DOHH2 (cell line): ENCODE measurements around the gene MIPOL1.

ENCODE experiments used
- H3F3A ChIP-seq: fragments of 200-600 bp; sonication (generic), shearing (Covaris generic); 2 replicates; pipeline ENCODE4 v1.6.0; 2016; ENCODE audit warnings: antibody characterized with exemption, mild to moderate bottlenecking; ENCODE audit not compliant: control insufficient read depth, insufficient read depth
- H3K27ac ChIP-seq: fragments of 200-600 bp; sonication (generic); 2 replicates; pipeline ENCODE4 v1.5.1; 2014; ENCODE audit warnings: low read depth, mild to moderate bottlenecking, low read length, moderate library complexity
- H3K27me3 ChIP-seq: fragments of 200-600 bp; sonication (generic); 2 replicates; pipeline ENCODE4 v1.6.1; 2014; ENCODE audit warnings: mild to moderate bottlenecking, low read length, mixed read lengths; ENCODE audit not compliant: control insufficient read depth
- H3K36me3 ChIP-seq: fragments of 200-600 bp; sonication (generic); 2 replicates; pipeline ENCODE4 v1.6.1; 2014; ENCODE audit warnings: mild to moderate bottlenecking, low read length, moderate library complexity, mixed read lengths; ENCODE audit not compliant: control insufficient read depth
- H3K4me1 ChIP-seq: fragments of 200-600 bp; sonication (generic); 2 replicates; pipeline ENCODE4 v1.6.1; 2014; ENCODE audit warnings: mild to moderate bottlenecking, low read length, mixed read lengths; ENCODE audit not compliant: control insufficient read depth
- H3K4me2 ChIP-seq: fragments of 200-600 bp; sonication (generic); 2 replicates; pipeline ENCODE4 v1.6.0; 2014; ENCODE audit warnings: mild to moderate bottlenecking, low read length, moderate library complexity
- H3K4me3 ChIP-seq: fragments of 200-600 bp; sonication (generic); 2 replicates; pipeline ENCODE4 v1.5.1; 2014; ENCODE audit warnings: mild to moderate bottlenecking, low read length, mixed read lengths
- H3K79me2 ChIP-seq: fragments of 200-600 bp; sonication (generic); 2 replicates; pipeline ENCODE4 v1.6.1; 2014; ENCODE audit warnings: mild to moderate bottlenecking, low read length, mixed read lengths; ENCODE audit not compliant: control insufficient read depth
- H3K9me2 ChIP-seq: fragments of 200-600 bp; sonication (generic); replicated peaks from 2 replicates; pipeline ENCODE4 v1.6.1; 2014; ENCODE audit warnings: mild to moderate bottlenecking, low read length, mixed read lengths; ENCODE audit not compliant: control insufficient read depth
- H3K9me3 ChIP-seq: fragments of 200-600 bp; sonication (generic); 2 replicates; pipeline ENCODE4 v1.6.1; 2014; ENCODE audit warnings: antibody characterized with exemption, low read length, mixed read lengths; ENCODE audit not compliant: control insufficient read depth, insufficient read depth
- H4K20me1 ChIP-seq: fragments of 200-600 bp; sonication (generic); 2 replicates; pipeline ENCODE4 v1.6.0; 2014; ENCODE audit warnings: low read depth, mild to moderate bottlenecking, antibody characterized with exemption, low read length, moderate library complexity; ENCODE audit not compliant: control insufficient read depth, insufficient read depth
- EZH2phosphoT487 ChIP-seq: fragments of 200-600 bp; sonication (generic); IDR thresholded peaks from 2 replicates; pipeline ENCODE4 v1.6.1; 2017; ENCODE audit warnings: borderline replicate concordance, mild to moderate bottlenecking, antibody characterized with exemption, low read length, moderate library complexity, mixed read lengths
- TF ChIP-seq, protein P1 (sequence below): fragments of 200-600 bp; sonication (generic); IDR thresholded peaks from one replicate; pipeline ENCODE4 v1.5.1; 2014; ENCODE audit warnings: antibody characterized with exemption, mild to moderate bottlenecking, low read depth, low read length; ENCODE audit not compliant: poor library complexity, severe bottlenecking

The MIPOL1 gene

GRCh38 chr14:37482428-37482827 is 284.7 kb downstream of the MIPOL1 start:
- Histone ChIP-seq H3K4me1 (no peaks in the 10 kb centered on the region), H3K4me3 (no peak overlapping the region), H3K9me2 (no peaks in the 10 kb centered on the region), H3K27me3 (no peaks in the 10 kb centered on the region), H3K4me2 (no peak overlapping the region), H3K36me3 (no peaks in the 10 kb centered on the region), H3F3A (no peaks in the 10 kb centered on the region), H4K20me1 (no peaks in the 10 kb centered on the region), H3K79me2 (no peaks in the 10 kb centered on the region), H3K9me3 (no peaks in the 10 kb centered on the region), H3K27ac (no peak overlapping the region)
- TF ChIP-seq, protein P1, sequence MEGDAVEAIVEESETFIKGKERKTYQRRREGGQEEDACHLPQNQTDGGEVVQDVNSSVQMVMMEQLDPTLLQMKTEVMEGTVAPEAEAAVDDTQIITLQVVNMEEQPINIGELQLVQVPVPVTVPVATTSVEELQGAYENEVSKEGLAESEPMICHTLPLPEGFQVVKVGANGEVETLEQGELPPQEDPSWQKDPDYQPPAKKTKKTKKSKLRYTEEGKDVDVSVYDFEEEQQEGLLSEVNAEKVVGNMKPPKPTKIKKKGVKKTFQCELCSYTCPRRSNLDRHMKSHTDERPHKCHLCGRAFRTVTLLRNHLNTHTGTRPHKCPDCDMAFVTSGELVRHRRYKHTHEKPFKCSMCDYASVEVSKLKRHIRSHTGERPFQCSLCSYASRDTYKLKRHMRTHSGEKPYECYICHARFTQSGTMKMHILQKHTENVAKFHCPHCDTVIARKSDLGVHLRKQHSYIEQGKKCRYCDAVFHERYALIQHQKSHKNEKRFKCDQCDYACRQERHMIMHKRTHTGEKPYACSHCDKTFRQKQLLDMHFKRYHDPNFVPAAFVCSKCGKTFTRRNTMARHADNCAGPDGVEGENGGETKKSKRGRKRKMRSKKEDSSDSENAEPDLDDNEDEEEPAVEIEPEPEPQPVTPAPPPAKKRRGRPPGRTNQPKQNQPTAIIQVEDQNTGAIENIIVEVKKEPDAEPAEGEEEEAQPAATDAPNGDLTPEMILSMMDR, result no peak
- TF ChIP-seq EZH2phosphoT487, result no peak

DNA sequence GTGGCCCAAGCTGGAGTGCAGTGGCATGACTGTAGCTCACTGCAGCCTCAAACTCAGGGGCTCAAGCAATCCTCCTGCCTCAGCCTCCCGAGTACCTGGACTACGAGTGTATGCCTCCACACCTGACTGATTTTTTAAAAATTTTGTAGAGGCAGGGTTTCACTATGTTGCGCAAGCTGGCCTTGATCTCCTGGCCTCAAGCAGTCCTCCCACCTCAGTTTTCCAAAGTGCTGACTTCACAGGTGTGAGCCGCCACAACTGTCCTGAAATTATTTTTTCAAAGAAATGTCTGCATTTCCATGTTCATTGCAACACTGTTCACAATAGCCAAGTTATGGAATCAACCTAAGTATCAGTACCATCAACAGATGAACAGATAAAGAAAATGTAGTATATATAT is 285.9 kb downstream of the MIPOL1 start:
- TF ChIP-seq EZH2phosphoT487, result no peak
- TF ChIP-seq, protein P1, result no peak
- Histone ChIP-seq H4K20me1 (no peaks in the 10 kb centered on the region), H3K9me3 (no peaks in the 10 kb centered on the region), H3K9me2 (no peaks in the 10 kb centered on the region), H3K4me2 (no peak overlapping the region), H3K36me3 (no peaks in the 10 kb centered on the region), H3K27ac (no peak overlapping the region), H3F3A (no peaks in the 10 kb centered on the region), H3K79me2 (no peaks in the 10 kb centered on the region), H3K27me3 (no peaks in the 10 kb centered on the region), H3K4me3 (no peak overlapping the region), H3K4me1 (no peaks in the 10 kb centered on the region)

- Histone ChIP-seq H3K36me3 (no peaks in the 10 kb centered on the region), H3K4me2 (no peak overlapping the region), H3K9me2 (no peaks in the 10 kb centered on the region), H3F3A (no peaks in the 10 kb centered on the region), H3K27ac (no peak overlapping the region), H4K20me1 (no peaks in the 10 kb centered on the region), H3K79me2 (no peaks in the 10 kb centered on the region), H3K27me3 (no peaks in the 10 kb centered on the region), H3K4me3 (no peak overlapping the region), H3K4me1 (no peaks in the 10 kb centered on the region), H3K9me3 (no peaks in the 10 kb centered on the region; the same call in 1 of the 2 replicates)
- TF ChIP-seq, protein P1, result no peak
- TF ChIP-seq EZH2phosphoT487, result no peak
Measured at GRCh38 chr14:37490607-37491006, 292.9 kb downstream of the MIPOL1 start.
